BJ (cell line): ENCODE data around the gene FNDC3B. TPM values are rescaled to one million over a fixed set of nuclear protein-coding genes. Genes with fewer than 3 reads are reported as not detected.

Experiments used
- CTCF ChIA-PET: fragments of 350-600 bp; formaldehyde crosslinking; extraction: SDS; loops from one replicate; lab custom pipeline; 2021; ENCODE audit warnings: antibody characterized with exemption, inconsistent platforms; lab: Yijun Ruan, JAX
- POLR2A ChIA-PET: fragments of 300-600 bp; sonication (Branson Sonifier 250); formaldehyde crosslinking; extraction: SDS; loops from one replicate; lab custom pipeline; 2021; ENCODE audit warnings: antibody characterized with exemption; lab: Charles Lee
- DNase-seq: peaks from one replicate; pipeline ENCODE4 v3.0.0-alpha.2; 2011; ENCODE audit warnings: low read depth
- H3K27me3 ChIP-seq: 2 replicates; pipeline ENCODE4 v1.6.0; 2011; ENCODE audit warnings: low read length; ENCODE audit not compliant: control insufficient read depth, insufficient read depth
- H3K36me3 ChIP-seq: 2 replicates; pipeline ENCODE4 v1.5.1; 2011; ENCODE audit warnings: low read length; ENCODE audit not compliant: control insufficient read depth, insufficient read depth
- H3K4me3 ChIP-seq: 2 replicates; pipeline ENCODE4 v1.5.1; 2011; ENCODE audit warnings: low read depth, mild to moderate bottlenecking, control low read depth, low read length
- polyA plus RNA-seq: library from polyadenylated mRNA; depleted of rRNA; stranded (reverse); fragments of >200 nt; gene quantifications from 2 replicates; pipeline ENCODE4 v1.2.3, GENCODE V29; 2011
- TF ChIP-seq, protein P1 (sequence below): IDR thresholded peaks from 2 replicates; pipeline ENCODE4 v1.5.1; 2011; ENCODE audit warnings: low read depth, mild to moderate bottlenecking, control low read depth, inconsistent platforms, low read length, moderate library complexity; ENCODE audit not compliant: insufficient read depth

Gene FNDC3B
- polyA plus RNA-seq, 1 experiment: 28.6 TPM

DNA sequence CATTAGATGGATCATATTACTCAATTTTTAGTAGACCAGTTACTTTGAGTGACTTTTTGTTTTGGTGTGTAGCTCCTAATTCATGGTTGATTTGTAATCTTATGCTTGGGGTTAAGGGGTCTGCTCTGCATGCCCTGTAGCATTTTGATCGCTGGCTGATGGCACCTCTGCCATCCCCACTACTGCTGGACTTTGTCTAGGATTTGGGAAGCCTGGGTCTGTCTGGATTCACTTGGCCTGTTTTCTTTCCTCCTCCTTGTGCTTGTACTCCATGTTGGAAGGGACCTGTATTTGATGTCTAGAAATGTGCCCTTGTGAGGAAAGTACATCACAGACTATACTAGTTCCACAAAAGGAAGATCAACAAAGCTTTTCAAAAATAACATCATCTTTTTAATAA is 154.1 kb downstream of the FNDC3B start:
- CTCF ChIA-PET: no interaction called here
- POLR2A ChIA-PET: interaction anchor here (0.6 kb wide), 1 partner anchor 212 kb away, joined by 3 read pairs; no protein-coding TSS in a partner anchor
- TF ChIP-seq, protein P1, sequence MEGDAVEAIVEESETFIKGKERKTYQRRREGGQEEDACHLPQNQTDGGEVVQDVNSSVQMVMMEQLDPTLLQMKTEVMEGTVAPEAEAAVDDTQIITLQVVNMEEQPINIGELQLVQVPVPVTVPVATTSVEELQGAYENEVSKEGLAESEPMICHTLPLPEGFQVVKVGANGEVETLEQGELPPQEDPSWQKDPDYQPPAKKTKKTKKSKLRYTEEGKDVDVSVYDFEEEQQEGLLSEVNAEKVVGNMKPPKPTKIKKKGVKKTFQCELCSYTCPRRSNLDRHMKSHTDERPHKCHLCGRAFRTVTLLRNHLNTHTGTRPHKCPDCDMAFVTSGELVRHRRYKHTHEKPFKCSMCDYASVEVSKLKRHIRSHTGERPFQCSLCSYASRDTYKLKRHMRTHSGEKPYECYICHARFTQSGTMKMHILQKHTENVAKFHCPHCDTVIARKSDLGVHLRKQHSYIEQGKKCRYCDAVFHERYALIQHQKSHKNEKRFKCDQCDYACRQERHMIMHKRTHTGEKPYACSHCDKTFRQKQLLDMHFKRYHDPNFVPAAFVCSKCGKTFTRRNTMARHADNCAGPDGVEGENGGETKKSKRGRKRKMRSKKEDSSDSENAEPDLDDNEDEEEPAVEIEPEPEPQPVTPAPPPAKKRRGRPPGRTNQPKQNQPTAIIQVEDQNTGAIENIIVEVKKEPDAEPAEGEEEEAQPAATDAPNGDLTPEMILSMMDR: no peak

DNA sequence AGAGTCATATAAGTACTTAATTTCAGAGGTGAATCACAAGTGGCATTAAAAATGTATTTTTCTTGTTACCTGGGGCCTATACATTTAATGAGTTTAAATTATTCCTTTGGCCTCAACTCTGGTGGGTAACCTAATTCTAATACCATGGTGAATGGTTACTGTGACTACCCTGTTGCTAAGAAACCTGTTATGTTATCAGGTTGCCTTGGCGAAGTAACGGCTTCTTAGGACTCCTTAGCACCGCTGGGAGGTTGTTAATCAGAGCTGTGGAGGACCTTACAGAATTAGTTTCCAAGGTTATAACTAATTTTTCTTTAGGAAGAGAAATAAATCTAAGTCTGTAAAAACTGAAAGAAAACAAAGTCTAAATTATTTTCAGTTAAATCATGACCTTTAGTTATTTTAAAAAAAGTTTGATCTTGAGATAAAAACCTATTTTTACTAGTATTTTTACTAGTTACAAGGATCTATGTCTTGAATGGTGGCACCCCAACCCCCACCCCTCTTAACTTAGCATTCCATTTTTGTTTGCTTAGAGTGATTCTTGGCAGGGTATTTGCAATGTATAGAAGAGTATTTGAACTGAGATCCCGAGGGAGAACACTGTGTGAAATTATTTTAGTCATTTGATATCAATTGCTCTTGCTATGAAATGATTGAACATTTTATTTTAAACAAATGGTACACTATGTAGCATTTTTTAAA is 155.5 kb downstream of the FNDC3B start:
- ChIA-PET CTCF (interaction anchor here (0.6 to 1.5 kb wide), 3 partner anchors 12 to 137 kb away, joined by 3 read pairs; no protein-coding TSS in a partner anchor), POLR2A (interaction anchor here (0.6 kb wide), 1 partner anchor 27 kb away, joined by 10 read pairs; no protein-coding TSS in a partner anchor)
- no peak for DNase-seq
- H3K36me3 ChIP-seq: no peaks in the 10 kb centered on the region; the same call in 1 of the 2 replicates
- H3K4me3 ChIP-seq: no peak overlapping the region
- TF ChIP-seq, protein P1: no peak
- H3K27me3 ChIP-seq: no peaks in the 10 kb centered on the region

More for the DNA sequence above, 154.1 kb downstream of the FNDC3B start:
- H3K4me3 ChIP-seq: no peak overlapping the region
- H3K36me3 ChIP-seq: no peaks in the 10 kb centered on the region; the same call in none of the 2 replicates
- DNase-seq: no peak
- no peaks in the 10 kb centered on the region for H3K27me3 ChIP-seq

DNA sequence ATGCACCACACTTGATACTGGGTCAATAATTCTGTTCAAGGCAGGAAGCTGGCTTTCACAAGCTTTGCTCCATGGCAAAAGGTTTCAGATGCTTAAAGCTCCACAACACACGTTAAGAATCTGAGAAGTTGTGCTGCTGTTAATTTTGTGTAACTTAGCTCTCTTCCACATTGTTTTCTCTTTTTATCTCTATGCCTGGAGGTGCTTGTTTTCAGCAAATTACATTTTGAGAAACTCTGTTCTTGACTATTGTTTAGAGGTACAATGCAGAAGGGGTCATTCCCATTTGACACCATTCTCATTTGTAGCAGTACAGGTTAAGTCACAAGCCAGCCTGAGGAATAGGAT is 156.0 kb downstream of the FNDC3B start:
- no peak for DNase-seq
- POLR2A ChIA-PET: interaction anchor here (0.6 kb wide), 1 partner anchor 27 kb away, joined by 10 read pairs; no protein-coding TSS in a partner anchor
- CTCF ChIA-PET: interaction anchor here (0.6 to 1.5 kb wide), 3 partner anchors 13 to 137 kb away, joined by 3 read pairs; no protein-coding TSS in a partner anchor
- H3K4me3 ChIP-seq: no peak overlapping the region
- no peaks in the 10 kb centered on the region for H3K27me3 ChIP-seq
- TF ChIP-seq, protein P1: no peak
- H3K36me3 ChIP-seq: no peaks in the 10 kb centered on the region; the same call in 1 of the 2 replicates

DNA sequence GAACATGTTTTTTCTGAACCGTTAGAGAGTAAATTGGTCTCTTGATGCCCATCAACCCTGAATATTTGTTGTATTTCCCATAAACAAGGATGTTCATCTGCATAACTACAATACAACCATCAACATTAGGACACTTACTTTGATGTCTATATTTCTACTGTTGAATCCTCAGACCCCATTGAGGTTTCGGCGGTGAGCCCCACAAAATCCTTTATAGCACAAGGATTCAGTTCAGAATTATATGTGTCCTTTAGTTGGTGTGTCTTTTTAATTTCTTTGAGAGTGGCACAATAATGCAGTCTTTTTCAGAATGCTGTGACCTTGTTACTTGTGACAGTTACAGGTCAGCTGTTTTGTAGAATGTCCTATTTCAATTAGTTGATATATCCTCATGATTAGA is 158.0 kb downstream of the FNDC3B start:
- H3K36me3 ChIP-seq: no peaks in the 10 kb centered on the region; the same call in 1 of the 2 replicates
- DNase-seq: no peak
- TF ChIP-seq, protein P1: no peak
- H3K4me3 ChIP-seq: no peak overlapping the region
- no peaks in the 10 kb centered on the region for H3K27me3 ChIP-seq
- ChIA-PET CTCF (no interaction called here), POLR2A (no interaction called here)

DNA sequence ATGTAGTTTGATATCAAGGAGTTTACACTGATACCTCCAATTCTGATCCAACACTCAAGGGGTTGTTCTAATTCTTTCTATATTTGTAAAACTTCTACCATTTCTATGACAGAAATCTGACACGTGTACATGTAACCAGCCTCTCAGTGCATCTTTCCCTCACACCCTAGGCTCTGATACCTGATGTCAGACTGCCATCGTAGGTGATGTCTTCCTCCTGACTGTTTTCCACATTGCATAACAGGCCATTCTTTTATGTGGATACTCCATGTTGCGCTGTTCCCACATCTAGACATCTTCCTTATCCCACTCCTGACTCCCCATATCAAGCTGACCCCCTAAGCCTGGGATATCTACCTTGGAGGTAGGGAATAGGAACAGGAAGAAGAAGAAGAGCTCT is 159.1 kb downstream of the FNDC3B start:
- Histone ChIP-seq H3K36me3 (no peaks in the 10 kb centered on the region; the same call in 1 of the 2 replicates), H3K4me3 (no peak overlapping the region), H3K27me3 (no peaks in the 10 kb centered on the region)
- POLR2A ChIA-PET: no interaction called here
- DNase-seq: no peak
- CTCF ChIA-PET: no interaction called here
- TF ChIP-seq, protein P1: no peak
